ENCODE measurements around the gene CAPN5.

- TF ChIP-seq EZH2phosphoT487 (IDR thresholded peaks at IDR 0.05; ENCODE audit: insufficient read depth, low read depth), result no peak
- TF ChIP-seq EZH2 (IDR thresholded peaks at IDR 0.05; ENCODE audit: insufficient read depth, poor library complexity, severe bottlenecking), result no peak
Measured at GRCh38 chr11:77124041-77124440, 57.3 kb downstream of the CAPN5 start.
